Pons (tissue), 1 donor: Measurements from ENCODE around the gene CUX1.
"Not testable (repeated sequence)": the region's sequence is repeated elsewhere in the genome, so short reads cannot be mapped to it uniquely, and the experiment has no call there.

Experiments
- DNase-seq: peaks from one replicate; pipeline ENCODE4 v3.0.0-alpha.2; 2016; ENCODE audit warnings: low spot score

The CUX1 gene

DNA sequence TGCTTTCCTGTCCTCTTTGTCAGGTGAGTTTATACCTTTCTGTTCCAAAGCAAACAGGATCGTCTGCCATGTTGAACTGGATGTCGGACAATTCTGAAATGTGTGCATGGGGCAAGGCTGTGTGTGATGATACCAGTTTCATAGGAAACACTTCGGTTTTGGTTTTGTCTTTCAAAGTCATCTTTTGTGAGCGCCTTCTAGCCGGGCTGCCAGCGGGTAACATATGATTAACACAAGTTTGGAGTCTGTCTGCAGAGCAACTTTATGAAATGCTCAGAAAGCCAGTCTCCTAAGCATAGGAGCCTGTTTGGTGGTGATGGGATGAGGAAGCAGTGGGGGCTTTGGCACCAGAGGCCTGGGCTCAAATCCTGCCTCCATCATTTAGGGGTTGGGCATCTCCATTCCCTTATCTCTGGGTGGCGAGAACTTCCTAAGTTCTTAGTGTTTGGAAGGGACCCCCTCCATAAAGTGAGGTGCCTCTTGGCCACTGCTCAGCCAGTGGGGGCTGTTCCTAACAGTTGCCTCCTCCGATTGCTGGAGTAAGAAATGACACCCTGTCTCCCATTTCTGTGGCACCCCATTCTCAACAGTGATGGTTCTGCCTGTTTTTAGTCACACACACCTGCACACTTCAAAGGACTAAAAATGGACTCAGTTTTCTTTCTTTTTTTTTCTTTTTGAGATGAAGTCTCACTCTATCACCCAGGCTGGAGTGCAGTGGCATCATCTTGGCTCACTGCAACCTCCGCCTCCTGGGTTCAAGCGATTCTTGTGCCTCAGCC lies 36.8 kb downstream of the CUX1 start:
- no peak for DNase-seq

DNA sequence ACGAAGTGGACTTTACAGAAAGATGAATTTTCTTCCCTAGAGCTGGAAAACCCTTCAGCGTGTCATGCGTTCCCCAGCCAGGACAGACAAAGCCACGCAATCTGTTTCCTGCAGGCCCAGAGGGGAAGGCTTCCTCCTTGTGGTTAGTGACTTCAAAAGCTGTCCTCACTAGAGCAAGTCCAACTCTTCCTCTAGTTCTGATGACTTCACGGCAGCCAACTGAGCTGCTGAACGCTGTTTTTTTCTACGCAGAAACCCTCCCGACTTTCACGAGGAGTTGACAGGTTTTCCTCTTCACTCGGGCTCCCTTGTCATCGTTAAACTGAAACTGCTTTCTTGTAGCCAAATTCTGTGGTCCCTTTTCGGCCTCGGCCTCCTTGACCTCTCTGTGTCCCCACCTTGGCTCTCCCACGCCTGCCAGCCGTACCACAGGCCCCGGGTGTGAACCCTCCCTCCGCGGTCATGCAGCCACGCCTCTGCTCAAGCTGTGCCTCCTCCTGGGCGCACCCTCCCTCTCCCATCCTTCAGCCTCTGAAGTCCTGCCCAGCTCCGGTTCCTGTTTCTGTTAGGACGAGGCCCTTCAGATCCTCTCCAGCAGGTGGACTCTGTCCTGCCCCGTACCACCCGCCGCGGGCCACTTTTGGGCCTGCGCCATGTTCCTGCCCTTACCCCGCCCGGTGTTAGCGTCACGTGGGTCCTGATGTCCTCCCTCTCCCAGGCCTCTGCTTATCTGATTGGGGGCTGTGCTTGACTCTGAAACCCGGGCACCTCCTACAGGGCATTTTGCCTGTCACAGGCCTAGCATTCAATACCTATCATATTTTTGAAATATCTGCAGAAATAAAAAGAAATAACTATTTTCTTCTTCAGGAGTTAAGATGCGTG lies 39.3 kb downstream of the CUX1 start:
- DNase-seq, result peak; percentile 82

DNA sequence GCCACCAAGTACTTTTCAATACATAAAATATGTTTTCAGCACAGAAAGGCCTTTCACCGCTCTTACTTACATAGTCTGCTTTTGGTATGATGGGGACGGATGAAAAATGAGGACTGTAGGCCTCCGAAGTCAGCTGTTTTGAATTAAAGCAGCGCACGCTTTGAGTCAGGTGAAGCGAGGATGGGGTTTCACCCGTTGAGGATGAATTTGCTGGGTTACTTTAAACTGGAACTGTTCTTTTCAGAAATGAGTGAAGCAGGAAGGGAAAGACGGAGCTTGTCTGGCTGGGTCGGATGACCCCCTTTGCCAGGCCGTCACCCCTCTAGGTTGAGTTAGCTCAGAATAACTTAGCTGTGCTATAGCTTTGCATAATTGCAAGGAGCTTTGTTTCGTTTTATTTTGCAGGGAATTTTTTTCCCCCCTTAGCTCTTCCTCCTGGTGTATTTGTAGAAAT lies 40.0 kb downstream of the CUX1 start:
- peak; percentile 14 for DNase-seq

DNA sequence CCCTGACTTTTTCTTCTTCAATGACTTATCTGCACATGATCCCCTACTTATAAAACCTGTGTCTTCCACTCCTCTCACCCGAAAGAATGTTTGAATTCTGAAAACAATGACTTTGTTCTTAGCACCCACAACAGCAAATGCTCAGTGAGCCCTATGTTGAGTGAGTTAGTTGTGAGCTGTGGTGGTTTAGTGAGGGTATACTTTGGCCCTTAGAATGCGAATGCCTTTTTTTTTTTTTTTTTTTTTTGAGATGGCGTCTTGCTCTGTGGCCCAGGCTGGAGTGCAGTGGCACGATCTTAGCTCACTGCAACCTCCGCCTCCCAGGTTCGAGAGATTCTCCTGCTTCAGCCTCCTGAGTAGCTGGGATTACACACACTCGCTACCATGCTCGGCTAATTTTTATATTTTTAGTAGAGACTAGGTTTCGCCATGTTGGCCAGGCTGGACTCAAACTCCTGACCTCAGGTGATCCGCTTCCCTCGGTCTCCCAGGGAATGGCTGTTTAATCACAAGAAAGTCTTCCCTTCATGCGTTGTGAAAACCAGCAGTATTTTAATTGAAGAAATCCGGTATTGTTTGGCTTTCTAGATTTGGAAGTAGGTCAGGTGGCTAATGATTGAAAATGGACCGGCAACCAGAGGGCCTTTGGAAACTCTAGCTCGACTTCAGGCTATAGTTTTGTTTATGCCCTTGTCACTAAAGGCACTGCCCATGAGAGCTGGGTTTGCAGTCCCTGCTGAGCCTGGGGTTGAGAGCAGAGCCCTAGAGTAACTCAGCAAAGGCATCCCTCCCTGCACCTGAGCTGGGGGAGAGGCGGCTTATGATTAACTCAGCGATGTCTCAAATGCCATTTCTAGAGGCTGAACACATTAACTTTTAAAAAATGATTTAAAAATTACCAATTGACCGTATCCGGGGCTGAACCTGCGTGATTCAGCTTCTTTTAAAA lies 41.3 kb downstream of the CUX1 start:
- DNase-seq, result no peak

- DNase-seq, result no peak
These were observed 42.1 kb downstream of the CUX1 start for GRCh38 chr7:101859411-101860106.

DNA sequence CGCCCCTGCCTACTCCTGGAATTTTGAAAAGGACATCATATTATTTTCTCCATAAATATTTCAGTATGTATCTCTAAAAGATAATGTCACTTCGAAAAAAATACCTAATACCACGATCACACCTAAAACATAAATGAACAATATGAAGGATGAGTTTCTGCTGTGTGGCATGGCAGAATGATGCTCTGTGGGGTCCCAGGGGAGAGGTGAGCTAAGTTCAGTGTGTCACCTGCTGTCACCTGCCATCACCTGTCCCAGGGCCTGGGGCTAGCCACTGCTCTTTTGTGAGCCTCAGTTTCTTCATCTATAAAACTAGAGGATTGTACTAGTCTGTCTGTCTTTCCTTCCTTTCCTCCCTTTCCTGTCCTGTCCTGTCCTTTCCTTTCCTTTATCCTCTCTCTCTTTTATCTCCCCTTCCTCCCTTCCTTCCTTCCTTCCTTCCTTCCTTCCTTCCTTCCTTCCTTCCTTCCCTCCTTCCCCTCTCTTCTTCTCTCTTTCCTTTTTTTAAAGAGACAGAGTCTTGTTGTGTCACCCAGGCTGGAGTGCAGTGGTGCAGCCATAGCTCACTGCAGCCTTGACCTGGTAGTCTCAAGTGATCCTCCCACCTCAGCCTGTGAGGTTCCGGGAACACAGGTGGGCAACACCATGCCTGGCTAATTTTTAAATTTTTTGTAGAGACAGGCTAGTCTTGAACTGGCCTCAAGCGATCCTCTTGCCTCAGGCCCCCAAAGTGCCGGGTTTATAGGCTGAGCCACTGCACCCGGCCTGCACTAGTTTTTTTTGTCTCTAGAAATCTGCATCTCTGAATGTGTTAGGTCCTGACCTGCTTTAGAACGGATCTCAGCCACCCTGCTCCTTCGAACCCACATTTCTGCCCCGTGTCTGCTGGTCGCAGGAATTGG lies 43.1 kb downstream of the CUX1 start:
- DNase-seq, result no peak

DNA sequence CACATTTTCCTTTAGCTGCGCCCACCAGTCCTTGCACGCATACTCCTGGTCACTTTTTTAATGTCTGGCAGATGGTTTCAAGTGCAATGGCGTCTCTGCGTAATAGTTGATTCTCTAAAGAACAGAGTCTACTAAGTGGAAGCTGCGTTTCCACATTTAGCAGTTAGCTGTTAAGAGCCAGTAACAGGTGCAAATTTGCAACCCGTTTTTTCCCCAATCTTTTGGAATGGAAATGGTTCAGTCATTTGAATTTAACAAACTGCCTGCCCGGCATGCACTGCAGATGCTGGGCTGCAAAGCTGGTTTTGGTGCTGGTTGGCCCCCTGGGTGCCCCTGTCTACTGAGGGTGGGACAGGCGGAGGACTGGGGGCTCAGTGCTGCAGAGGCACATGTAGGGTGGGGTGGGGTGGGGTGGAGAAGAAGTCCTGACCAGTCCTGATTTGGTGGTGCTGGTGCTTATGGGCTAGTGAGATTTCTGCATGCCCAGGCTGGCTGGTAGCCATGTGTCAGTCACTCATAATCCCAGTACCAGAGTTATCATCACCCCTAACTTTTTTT lies 43.9 kb downstream of the CUX1 start:
- no peak for DNase-seq

DNA sequence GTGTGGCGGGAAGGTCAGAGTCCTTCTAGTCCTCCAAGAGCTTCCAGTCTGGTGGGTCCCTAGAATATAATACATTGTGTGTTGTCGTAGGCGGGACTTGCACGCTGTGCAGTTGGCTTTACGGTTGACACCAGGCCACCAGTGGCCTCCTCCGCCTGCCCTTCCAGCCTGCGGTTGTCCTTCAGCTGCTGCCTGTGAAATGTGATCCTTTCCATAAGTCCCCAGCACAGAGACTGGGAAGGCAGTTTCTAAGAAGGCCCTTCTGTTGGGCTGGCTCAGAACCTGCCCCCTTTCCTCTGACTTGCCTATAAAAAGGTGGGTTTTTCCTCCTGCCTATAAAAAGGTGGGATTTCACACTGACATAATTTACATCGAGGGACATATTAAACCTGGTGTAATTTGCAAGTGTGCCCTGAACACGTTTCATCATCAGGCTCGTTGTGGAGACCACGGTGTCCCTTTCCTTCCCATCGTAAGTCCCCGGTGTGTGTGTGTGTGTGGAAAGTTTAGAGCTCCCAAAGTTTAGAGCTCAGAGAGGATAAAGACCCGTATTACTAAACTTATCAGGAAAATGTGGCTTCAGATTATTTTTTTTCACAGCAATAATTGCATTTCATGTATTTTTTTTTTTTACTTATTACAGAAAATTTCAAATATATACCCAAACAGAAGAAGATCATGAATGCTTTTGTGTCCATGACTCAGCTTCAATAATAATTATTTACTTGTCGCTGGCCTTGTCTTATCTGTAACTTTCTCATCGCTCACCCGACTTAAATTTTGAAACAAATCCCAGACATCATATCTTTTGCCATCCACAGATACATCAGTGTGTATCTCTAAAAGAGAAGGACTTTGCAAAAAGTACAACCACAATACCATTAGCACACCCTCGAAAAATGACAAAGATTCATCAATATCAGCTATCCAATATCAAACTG lies 45.1 kb downstream of the CUX1 start:
- DNase-seq, result no peak

GRCh38 chr7:101863598-101863997 lies 46.2 kb downstream of the CUX1 start:
- DNase-seq, result no peak

DNA sequence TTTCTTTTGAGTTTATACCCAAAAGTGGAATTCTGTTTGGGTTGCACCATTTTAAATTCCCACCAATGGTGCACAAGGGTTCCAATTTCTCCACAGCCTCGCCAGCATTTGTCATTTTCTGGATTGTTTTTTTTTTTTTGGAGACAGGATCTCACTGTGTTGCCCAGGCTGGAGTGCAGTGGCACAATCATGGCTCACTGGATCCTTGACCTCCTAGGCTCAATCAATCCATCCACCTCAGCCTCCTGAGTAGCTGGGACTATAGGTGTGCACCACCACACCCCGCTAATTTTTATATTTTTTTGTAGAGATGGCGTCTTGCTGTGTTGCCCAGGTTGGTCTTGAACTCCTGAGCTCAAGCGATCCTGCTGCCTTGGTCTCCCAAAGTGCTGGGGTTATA lies 46.6 kb downstream of the CUX1 start:
- no peak for DNase-seq

- DNase-seq, result no peak
These were observed 47.6 kb downstream of the CUX1 start for GRCh38 chr7:101865031-101865430.

GRCh38 chr7:101865455-101865854 lies 48.0 kb downstream of the CUX1 start:
- DNase-seq, result no peak

- no peak for DNase-seq
These were observed 48.9 kb downstream of the CUX1 start for GRCh38 chr7:101866328-101866727.

DNA sequence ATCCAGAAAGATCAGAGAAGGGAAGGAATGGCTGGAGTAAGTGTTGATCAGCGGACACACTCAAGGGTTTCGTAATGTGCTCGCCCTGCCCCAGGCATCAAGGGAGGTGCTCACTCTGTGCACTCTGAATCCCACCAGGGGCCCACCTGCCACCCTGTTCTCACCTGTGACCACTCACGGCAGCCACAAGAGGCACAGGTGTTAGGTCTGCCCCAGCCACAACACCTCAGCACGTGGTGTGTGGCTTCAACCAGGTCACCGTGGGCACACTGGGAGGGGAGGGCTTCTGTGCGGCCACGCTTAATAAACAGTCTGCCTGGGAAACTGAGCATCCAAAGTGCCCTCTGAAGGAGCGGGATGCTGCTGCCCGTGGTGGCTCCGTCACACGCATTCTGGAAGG lies 49.8 kb downstream of the CUX1 start:
- no peak for DNase-seq

- not testable (repeated sequence) for DNase-seq
These were observed 50.3 kb downstream of the CUX1 start for GRCh38 chr7:101867681-101868080.

DNA sequence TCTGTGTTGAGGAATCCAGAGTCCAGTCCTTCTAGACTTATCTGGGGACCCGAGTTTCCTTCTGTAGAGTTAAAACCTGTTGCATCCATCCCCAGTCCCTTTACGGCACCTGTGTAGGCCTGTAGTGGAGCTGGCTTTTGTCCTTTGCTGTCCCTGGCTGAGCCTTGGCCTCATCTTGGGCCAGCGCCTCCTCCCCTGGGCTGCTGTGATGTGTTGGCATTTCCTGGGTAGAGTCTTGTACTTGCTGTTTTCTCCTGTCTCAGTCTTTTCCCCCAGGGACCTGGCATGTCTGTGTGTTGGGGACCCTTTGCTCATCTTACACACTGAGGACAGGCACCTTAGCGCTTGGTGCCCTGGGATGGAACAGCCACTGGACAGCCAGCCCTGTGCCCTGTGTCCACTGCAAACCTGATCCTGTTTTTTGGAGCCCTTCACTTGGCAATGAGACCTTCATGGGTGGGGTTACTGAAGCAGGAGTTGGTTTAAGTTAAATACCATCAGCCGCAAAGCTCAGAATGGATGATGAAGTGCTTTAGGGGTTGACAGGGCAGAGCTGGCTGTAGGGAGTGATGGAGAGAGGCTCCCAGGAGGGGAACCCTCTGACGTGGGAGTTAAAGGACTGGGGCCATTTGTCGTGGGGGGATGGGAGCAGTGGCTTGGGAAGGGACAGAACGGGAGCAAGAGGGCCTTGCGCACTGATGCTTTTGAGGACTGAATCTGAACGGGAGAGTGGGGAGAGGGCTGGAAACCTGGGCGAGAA lies 50.9 kb downstream of the CUX1 start:
- no peak for DNase-seq

DNA sequence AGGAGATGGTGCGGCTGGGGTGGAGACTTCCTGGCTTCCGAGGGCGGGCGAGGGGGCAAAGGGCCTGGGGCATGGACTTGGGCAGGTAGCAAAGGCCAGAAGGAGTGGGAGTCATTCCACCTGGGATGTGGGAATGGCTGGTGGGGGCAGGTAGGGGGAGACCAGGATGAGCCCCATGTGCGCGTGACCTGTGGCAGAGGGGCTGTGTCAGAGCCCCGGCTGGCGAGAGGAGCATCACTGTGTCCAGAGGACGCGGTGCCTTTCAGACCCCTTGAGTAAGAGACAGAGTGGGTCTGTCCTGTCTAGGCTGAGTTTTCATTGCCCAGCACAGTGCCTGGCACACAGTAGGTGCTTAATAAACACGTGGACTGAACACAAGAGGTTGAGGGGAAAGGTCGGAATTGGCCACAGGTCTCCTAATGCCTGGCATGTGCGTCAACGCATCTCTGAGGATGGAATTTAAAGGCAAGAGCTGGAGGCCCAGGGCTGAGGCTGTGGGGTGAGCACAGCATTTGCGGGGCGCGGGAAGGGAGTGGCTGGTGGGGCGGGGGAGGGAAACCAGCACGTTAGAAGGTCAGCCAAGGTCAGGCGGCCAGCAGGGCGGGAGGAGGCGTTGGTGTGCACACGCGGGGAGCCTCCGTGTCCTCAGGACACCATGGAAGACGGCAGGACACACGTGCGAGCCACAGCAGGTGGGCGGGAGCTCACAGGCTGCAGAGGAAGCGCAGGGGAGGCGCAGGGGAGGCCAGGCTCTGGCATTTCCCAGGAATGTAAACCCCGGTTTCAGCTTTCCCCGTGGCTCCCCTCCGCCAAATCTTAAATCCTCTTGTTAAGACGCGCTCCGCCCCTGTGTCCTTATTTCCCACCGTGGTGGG lies 51.8 kb downstream of the CUX1 start:
- no peak for DNase-seq
